MM.1S (cell line): Measurements from ENCODE around the gene NSL1.

Experiments used
- DNase-seq: peaks from one replicate; pipeline ENCODE4 v3.0.0-alpha.2; 2015
- H2AFZ ChIP-seq: fragments of 300-600 bp; sonication (generic); 2 replicates; pipeline ENCODE4 v1.6.0; 2016; ENCODE audit warnings: antibody characterized with exemption, low read length
- H3F3A ChIP-seq: fragments of 300-600 bp; sonication (generic); 2 replicates; pipeline ENCODE4 v1.6.1; 2016; ENCODE audit warnings: mild to moderate bottlenecking, antibody characterized with exemption, low read length, moderate library complexity, mixed read lengths; ENCODE audit not compliant: insufficient read depth
- H3K27ac ChIP-seq: fragments of 300-600 bp; sonication (generic); 2 replicates; pipeline ENCODE4 v1.5.1; 2016; ENCODE audit warnings: mild to moderate bottlenecking, low read length
- H3K27me3 ChIP-seq: fragments of 300-600 bp; sonication (generic); replicated peaks from 2 replicates; pipeline ENCODE4 v1.6.0; 2016; ENCODE audit warnings: low read length; ENCODE audit not compliant: insufficient read depth
- H3K36me3 ChIP-seq: fragments of 300-600 bp; sonication (generic); replicated peaks from 2 replicates; pipeline ENCODE4 v1.6.1; 2016; ENCODE audit warnings: mild to moderate bottlenecking, low read length, mixed read lengths; ENCODE audit not compliant: insufficient read depth
- H3K4me1 ChIP-seq: fragments of 300-600 bp; sonication (generic); 2 replicates; pipeline ENCODE4 v1.6.1; 2016; ENCODE audit warnings: low read length, mixed read lengths
- H3K4me2 ChIP-seq: fragments of 300-600 bp; sonication (generic); 2 replicates; pipeline ENCODE4 v1.6.0; 2016; ENCODE audit warnings: low read depth, low read length
- H3K4me3 ChIP-seq: fragments of 300-600 bp; sonication (generic); 2 replicates; pipeline ENCODE4 v1.5.1; 2016; ENCODE audit warnings: low read length, mixed read lengths
- H3K79me2 ChIP-seq: fragments of 300-600 bp; sonication (generic); 2 replicates; pipeline ENCODE4 v1.6.1; 2016; ENCODE audit warnings: mixed run types, low read length, mixed read lengths
- H3K9ac ChIP-seq: fragments of 300-600 bp; sonication (generic); 2 replicates; pipeline ENCODE4 v1.6.1; 2016; ENCODE audit warnings: low read length, mixed read lengths
- H3K9me2 ChIP-seq: fragments of 300-600 bp; sonication (generic); replicated peaks from 2 replicates; pipeline ENCODE4 v1.6.1; 2016; ENCODE audit warnings: mild to moderate bottlenecking, low read length, mixed read lengths; ENCODE audit not compliant: insufficient read depth
- H3K9me3 ChIP-seq: fragments of 300-600 bp; sonication (generic); replicated peaks from 2 replicates; pipeline ENCODE4 v1.6.1; 2016; ENCODE audit warnings: mild to moderate bottlenecking, low read length, mixed read lengths; ENCODE audit not compliant: insufficient read depth
- H4K20me1 ChIP-seq: fragments of 300-600 bp; sonication (generic); 2 replicates; pipeline ENCODE4 v1.6.1; 2016; ENCODE audit warnings: mild to moderate bottlenecking, low read length, moderate library complexity, mixed read lengths; ENCODE audit not compliant: insufficient read depth
- EZH2 ChIP-seq: fragments of 300-600 bp; sonication (generic); optimal IDR thresholded peaks from 2 replicates; pipeline ENCODE3; 2017; ENCODE audit warnings: low read depth, mild to moderate bottlenecking, antibody characterized with exemption, low read length, mixed read lengths
- EZH2phosphoT487 ChIP-seq: fragments of 300-600 bp; sonication (generic); IDR thresholded peaks from 2 replicates; pipeline ENCODE4 v1.6.1; 2018; ENCODE audit warnings: antibody characterized with exemption, low read length
- TF ChIP-seq, protein P1 (sequence below): fragments of 300-600 bp; sonication (generic); IDR thresholded peaks from 2 replicates; pipeline ENCODE4 v1.5.1; 2016; ENCODE audit warnings: antibody characterized with exemption, low read length, mixed read lengths

NSL1 gene

DNA sequence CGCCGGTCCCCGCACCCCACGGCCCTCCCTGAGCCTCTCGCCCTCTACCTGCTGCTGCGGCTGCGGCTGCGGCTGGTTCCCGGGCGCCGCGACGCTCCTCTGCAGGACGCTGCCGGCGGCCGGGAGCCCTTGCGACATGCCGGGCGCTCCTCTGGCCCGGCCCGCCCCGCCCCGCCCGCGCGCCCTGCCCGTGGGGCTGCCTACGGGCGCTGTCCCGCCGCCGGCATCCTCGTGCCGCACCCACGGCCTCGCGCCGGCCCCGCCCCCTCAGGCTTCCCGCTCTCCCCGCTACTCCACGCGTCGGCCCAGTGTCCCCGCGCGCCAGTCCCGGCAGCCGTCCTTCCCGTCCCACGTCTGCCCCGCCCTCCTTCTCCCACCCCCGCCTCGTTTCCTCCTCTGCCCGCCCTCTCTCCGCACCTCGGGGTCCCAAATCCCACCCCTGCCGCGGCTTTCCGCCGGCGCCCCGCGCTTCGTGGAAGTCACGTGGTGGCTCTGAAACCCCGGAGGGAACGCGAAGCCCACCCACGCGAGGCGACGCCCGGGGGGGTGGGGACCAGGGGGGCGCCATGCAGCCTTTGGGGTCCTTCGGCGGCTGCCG lies 91.9 kb downstream of the NSL1 start, which contains the start of gene BATF3:
BATF3 (minus strand) TSS at position 216 of the 598 bp plus-strand sequence; CDS start at position 138, 78 bp downstream.
- peak; percentile 32 for DNase-seq
- H4K20me1 ChIP-seq, result no peaks in the 10 kb centered on the region
- peak within 1 kb of the TSS; percentile 71 for H3K4me3 ChIP-seq
- no peaks in the 10 kb centered on the region for H3K36me3 ChIP-seq
- H2AFZ ChIP-seq, result peak within 1 kb of the TSS; percentile 71
- H3F3A ChIP-seq, result no peaks in the 10 kb centered on the region
- TF ChIP-seq EZH2phosphoT487, result no peak
- H3K9ac ChIP-seq, result peak within 1 kb of the TSS; percentile 23; the same call in 1 of the 2 replicates
- H3K27ac ChIP-seq, result no peak within 1 kb of the TSS
- no peaks in the 10 kb centered on the region for H3K79me2 ChIP-seq
- H3K4me1 ChIP-seq, result peaks cover 11% of the 10 kb centered on the region; the same call in 1 of the 2 replicates
- peaks cover 15% of the 10 kb centered on the region for H3K27me3 ChIP-seq
- no peaks in the 10 kb centered on the region for H3K9me3 ChIP-seq
- no peaks in the 10 kb centered on the region for H3K9me2 ChIP-seq
- peak within 1 kb of the TSS; percentile 95 for H3K4me2 ChIP-seq

DNA sequence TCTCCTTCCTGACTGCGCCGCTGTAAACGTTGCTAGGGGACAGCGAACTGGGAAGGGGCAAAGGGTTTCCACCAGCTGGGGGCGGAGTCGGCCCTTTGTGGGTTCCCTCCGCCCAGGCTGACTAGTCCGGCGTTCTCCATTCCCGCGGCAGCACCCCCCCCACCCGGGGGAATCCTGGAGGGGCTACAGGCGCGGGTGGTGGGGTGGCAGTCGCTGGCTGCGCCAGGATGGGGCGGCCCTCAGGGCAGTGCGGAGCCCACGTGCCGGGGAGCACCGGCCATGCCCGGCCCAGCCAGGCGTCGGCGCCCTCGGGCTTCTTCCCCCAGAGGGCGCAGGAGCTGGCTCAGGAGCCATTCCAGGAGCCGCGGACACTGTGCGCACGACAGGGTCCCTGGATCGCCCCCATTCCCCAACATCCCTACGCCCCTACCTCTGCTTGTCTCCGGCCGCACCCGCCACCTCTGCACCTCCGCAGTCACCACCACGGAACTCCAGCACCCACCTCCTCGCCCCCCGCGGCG lies 92.4 kb downstream of the NSL1 start:
- H3K4me1 ChIP-seq, result peaks cover 11% of the 10 kb centered on the region; the same call in 1 of the 2 replicates
- no peaks in the 10 kb centered on the region for H3F3A ChIP-seq
- H3K9me3 ChIP-seq, result no peaks in the 10 kb centered on the region
- no peak overlapping the region for H3K27ac ChIP-seq
- TF ChIP-seq, protein P1, sequence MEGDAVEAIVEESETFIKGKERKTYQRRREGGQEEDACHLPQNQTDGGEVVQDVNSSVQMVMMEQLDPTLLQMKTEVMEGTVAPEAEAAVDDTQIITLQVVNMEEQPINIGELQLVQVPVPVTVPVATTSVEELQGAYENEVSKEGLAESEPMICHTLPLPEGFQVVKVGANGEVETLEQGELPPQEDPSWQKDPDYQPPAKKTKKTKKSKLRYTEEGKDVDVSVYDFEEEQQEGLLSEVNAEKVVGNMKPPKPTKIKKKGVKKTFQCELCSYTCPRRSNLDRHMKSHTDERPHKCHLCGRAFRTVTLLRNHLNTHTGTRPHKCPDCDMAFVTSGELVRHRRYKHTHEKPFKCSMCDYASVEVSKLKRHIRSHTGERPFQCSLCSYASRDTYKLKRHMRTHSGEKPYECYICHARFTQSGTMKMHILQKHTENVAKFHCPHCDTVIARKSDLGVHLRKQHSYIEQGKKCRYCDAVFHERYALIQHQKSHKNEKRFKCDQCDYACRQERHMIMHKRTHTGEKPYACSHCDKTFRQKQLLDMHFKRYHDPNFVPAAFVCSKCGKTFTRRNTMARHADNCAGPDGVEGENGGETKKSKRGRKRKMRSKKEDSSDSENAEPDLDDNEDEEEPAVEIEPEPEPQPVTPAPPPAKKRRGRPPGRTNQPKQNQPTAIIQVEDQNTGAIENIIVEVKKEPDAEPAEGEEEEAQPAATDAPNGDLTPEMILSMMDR, result peak; percentile 76
- TF ChIP-seq EZH2phosphoT487, result no peak
- peak overlapping the region; percentile 71 for H3K4me3 ChIP-seq
- H3K36me3 ChIP-seq, result no peaks in the 10 kb centered on the region
- H3K27me3 ChIP-seq, result peaks cover 15% of the 10 kb centered on the region
- no peaks in the 10 kb centered on the region for H3K79me2 ChIP-seq
- H2AFZ ChIP-seq, result peak overlapping the region; percentile 71
- H3K4me2 ChIP-seq, result peak overlapping the region; percentile 95
- peak; percentile 71 for DNase-seq
- H3K9me2 ChIP-seq, result no peaks in the 10 kb centered on the region
- H4K20me1 ChIP-seq, result no peaks in the 10 kb centered on the region
- H3K9ac ChIP-seq, result peak overlapping the region; percentile 23; the same call in 1 of the 2 replicates

DNA sequence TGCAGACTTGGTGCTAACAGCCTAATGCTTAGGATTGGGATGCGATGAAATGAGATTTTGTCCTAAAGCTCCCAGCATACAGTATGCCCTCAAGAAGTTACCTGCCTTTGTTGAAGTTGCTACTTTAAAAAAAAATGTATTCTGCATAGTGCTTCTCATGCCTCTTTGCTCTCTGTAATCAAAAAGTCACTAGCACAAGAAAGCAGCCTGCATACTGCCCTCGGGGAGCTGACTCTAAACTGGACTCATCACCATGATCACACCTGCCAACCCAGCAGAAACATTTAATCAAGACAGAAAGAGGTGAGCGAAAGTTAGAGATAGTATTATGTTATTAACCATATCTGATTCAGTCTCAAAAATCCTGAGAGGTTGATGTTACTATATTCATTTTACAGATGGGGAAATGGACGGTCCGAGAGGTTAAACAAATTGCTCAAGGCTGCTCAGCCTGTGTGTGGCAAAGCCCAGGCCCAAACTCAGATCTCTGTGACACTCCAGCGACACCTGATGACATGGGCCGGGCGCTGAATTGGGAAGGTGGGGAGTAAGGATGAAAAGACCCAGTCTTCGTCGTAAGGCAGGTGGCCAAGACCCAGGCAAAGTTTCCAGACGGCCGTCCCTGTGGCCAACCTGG lies 93.0 kb downstream of the NSL1 start:
- Histone ChIP-seq H4K20me1 (no peaks in the 10 kb centered on the region), H3K27me3 (peaks cover 15% of the 10 kb centered on the region), H3K9ac (peak overlapping the region; percentile 23; the same call in 1 of the 2 replicates), H3K4me3 (peak overlapping the region; percentile 71), H2AFZ (peak overlapping the region; percentile 71), H3K9me3 (no peaks in the 10 kb centered on the region), H3K4me2 (peak overlapping the region; percentile 95), H3K27ac (no peak overlapping the region), H3K9me2 (no peaks in the 10 kb centered on the region), H3K79me2 (no peaks in the 10 kb centered on the region), H3K4me1 (peaks cover 11% of the 10 kb centered on the region; the same call in 1 of the 2 replicates), H3K36me3 (no peaks in the 10 kb centered on the region), H3F3A (no peaks in the 10 kb centered on the region)
- TF ChIP-seq, protein P1, result no peak
- no peak for TF ChIP-seq EZH2
- no peak for TF ChIP-seq EZH2phosphoT487
- no peak for DNase-seq
